Neuronal stem cell (in vitro differentiated cells): Measurements from ENCODE around the gene SWSAP1. TPM values are rescaled to one million over a fixed set of nuclear protein-coding genes. Genes with fewer than 3 reads are reported as not detected.

Experiments
- small RNA-seq: library from polyadenylated mRNA; stranded (forward); fragments of <200 nt; extraction: miRNeasy Mini kit (QIAGEN cat#:217004); gene quantifications from one replicate; pipeline ENCODE3, GENCODE V24; 2013; ENCODE audit not compliant: insufficient read depth

The SWSAP1 gene

Small RNA genes lying within 50 kb of the gene (small RNA-seq; reads per million reads assigned to genes)
- not detected for gene RF00019
